ENCODE data around the gene EXOC3L1.

DNA sequence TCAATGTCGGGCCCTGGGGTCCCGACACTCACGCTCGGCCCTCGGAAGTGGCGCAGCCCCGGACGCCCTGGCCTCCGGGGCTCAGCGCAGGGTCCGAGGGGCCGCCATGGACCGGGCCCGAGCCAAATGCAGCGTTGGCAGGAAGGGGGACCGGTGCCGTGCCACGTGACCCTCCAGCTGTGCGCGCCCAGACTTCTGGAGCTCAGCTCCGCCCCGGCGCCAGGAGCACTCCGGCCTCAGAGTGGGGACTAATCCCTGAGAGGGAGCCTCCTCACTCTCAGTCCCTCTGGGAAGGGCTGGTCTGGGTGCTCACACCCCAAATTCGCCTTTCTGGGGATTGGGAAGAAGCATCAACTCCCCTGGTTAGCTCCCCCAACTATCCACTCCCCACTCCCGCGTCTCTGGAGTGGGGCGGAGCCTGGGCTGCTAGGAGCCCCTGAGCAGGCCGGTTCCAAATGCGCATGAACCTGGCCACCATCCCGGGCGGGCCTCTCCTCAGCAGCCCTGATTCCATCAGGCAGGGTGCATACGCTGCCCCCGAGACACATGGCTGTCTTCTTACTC, 39.0 kb downstream of the EXOC3L1 start, which contains the start of gene B3GNT9:
- TF ChIP-seq, protein P1, sequence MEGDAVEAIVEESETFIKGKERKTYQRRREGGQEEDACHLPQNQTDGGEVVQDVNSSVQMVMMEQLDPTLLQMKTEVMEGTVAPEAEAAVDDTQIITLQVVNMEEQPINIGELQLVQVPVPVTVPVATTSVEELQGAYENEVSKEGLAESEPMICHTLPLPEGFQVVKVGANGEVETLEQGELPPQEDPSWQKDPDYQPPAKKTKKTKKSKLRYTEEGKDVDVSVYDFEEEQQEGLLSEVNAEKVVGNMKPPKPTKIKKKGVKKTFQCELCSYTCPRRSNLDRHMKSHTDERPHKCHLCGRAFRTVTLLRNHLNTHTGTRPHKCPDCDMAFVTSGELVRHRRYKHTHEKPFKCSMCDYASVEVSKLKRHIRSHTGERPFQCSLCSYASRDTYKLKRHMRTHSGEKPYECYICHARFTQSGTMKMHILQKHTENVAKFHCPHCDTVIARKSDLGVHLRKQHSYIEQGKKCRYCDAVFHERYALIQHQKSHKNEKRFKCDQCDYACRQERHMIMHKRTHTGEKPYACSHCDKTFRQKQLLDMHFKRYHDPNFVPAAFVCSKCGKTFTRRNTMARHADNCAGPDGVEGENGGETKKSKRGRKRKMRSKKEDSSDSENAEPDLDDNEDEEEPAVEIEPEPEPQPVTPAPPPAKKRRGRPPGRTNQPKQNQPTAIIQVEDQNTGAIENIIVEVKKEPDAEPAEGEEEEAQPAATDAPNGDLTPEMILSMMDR (IDR thresholded peaks at IDR 0.05) = no peak
- no peak for TF ChIP-seq POLR2A (IDR thresholded peaks at IDR 0.05)
